CD4-positive, alpha-beta T cell treated with Interleukin-12 subunit alpha and Interleukin-12 subunit beta, for 1 hour (primary cell): ENCODE results near the gene ZNF106.
A peak's percentile ranks its signal among the peaks of the same experiment; 100 is the strongest.

Experiments
- DNase-seq: peaks from one replicate; pipeline ENCODE4 v3.0.0-alpha.2; 2020

ZNF106 gene

DNA sequence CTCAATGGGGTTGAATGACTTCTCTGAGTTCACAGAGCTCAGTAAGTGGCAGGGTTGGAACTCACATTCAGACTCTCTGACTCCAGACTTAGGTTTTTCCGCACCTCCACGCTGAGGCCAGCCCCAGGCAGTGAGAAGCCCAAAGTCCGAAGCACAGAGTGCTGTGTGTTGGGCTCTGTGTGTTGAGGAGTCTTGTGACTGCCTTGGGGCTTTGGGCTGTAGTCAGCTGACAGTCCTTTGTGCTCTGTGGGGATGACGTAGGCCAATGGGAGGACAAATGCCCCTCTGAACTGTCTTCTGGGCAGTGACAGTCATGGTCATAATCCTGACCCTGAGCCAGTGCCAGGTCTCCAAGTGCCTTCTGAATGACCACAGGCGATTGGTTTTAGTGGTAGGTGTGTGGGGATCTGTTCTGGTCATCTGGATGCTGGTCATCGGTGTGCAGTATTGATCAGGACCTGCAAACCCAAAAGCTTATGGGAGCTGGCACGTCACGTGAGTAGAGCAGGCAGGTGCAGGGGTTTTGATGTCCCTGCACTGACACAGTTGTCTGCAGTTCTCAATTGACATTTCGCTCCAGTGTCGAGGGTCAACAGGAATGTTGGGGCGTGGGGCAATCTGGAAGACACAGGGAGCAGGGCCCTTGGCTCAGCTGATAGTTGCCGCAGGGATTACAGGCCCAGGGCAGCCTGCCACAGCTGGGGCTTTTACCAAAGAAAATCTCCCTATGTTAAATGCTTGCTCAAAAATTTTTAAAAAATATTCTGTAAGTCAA is 86.3 kb downstream of the ZNF106 start:
- no peak for DNase-seq

DNA sequence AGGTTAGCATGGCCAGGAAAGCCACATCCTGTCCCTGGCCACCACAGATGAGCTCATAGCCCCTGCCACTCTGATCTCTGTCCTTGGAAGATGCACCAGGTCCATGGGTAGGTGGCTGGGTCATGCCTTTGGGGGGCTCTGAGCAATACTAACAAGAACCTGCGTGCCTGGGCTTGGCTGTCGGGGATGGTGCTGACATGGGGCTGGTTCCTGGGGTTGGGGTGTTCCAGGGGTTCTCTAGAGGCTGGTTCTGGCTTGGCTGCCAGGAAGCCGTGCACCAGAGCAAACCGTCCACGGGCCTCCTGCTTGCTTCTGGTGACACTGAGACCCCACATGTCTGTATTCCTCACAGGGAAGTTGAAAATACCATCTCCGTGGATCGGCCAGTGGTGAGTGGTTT is 87.6 kb downstream of the ZNF106 start:
- no peak for DNase-seq

- DNase-seq: no peak
Observed at GRCh38 chr15:42402455-42403205, 88.3 kb downstream of the ZNF106 start.

GRCh38 chr15:42401544-42402454 is 89.1 kb downstream of the ZNF106 start:
- peak; percentile 19 for DNase-seq

DNA sequence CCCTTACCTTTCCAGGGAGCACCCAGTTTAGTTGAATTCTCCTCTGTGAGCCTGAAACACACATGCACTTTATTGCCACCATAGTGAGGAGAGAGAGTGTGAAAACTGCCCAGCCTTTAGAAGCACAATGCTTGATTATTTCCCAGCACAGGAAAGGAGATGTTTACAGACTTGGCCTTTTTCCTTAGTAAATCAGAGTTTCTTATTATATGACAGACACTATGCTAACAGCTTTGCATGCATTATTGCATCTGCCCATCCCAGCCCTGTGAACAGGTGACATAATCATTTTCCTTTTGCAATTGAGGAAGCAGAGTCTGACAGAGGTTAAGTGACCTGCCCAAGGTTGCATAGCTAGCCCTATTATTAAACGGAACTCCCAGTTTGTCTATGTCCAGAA is 95.1 kb downstream of the ZNF106 start:
- no peak for DNase-seq

DNA sequence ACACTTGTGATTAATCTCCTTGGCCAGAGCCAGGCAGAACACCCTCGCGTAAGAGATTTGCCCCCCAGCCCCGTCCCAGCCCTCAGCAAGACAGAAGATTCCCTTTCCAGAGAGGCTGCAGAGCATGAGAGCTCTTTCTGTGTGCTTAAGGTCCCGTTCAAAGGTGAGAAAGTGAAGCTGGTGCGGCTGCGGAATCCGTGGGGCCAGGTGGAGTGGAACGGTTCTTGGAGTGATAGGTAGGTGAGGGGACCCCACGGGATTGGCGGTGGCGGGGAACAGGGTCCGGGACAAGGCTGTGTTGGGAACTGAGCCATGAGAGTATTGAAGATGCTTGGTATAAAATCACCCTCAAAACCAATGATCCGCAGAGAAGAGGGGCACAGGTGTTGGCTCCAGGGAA is 96.8 kb downstream of the ZNF106 start:
- DNase-seq: no peak

- no peak for DNase-seq
Observed at GRCh38 chr15:42392309-42393024, 98.5 kb downstream of the ZNF106 start.

- no peak for DNase-seq
Observed at GRCh38 chr15:42387603-42388002, 103.3 kb downstream of the ZNF106 start.

DNA sequence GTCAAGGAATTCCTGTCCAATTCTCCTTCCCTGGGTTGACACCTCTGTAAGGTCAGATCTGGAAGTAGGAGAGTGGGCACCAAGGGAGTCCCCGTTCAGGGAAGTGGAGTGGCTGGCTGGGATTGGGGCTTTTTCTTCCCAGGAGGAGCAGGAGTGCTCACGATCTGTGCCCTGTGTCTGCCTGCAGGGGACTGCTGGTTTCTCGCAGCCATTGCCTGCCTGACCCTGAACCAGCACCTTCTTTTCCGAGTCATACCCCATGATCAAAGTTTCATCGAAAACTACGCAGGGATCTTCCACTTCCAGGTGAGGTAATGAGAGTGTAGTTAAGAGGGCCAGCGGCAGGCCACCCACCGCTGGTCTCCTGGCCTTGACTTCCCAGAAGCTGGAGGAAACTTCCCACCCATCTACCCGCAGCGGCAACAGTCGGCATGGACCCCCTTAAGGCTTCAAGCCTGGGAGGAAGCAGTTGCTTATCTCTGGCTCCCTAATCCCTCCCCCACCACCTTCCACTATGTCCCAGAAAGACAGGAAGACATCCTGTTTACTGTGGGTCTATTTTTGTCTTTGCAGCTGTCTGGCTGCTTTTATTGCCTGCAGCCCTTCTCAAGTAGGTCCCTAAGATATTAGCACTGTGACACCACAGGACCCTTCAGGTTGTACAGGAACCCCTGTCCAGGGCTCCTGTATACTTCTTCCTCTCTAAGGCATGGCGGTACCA is 104.8 kb downstream of the ZNF106 start:
- DNase-seq: no peak

DNA sequence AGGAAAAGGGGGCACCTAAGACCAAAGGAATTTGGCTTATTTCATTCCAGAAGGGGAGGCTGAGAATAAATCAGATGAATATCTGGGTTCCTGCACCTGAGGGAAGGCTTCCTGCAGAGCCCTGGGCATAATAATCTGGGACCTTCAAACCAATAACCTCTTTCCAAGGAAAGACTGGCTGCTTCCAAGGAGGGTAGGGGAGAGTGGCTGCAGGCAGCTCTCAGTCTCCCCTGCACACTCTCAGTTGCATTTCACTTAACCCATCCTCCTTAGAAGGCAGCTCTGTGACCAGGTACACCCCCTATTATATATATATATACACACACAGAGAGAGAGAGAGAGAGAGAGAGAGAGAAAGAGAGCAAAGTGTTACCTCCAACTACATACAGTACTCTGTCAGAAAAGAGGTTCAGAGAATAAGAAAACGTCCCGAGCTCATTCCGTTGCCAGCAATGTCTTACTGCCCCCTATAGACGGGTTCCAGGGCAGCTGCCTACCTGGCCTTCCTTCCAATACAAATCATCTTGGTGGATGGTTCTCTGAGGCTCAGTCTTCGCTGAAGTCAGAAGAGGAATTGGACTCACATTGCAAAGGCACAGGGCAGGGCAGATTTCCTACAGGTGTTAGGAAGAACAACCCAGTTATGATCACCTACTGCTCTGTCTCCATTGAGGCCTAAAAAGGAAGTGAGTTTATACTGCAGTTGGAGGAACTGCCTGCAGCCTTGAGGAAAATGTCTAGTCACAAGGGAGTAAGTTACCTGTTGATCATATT is 105.5 kb downstream of the ZNF106 start:
- DNase-seq: no peak

DNA sequence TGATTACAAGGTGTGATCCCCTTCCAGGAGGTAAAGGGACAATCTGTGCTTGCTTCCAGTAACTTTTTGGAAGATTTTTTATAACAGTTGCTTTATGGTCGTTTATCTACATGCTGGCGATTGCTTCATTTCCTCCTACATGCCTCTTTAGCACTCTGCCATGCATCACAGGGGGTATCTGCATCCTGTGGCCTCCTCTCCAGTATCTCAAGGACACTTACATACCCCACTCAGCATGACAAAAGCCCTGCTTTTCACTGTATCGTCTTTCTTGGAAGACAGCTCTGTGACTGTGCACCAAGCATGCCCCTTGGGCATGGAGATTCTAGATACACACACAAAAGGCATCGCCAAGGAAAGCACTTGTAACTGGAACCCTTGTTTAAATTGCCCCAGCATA is 106.3 kb downstream of the ZNF106 start:
- no peak for DNase-seq

GRCh38 chr15:42378011-42378410 is 112.9 kb downstream of the ZNF106 start:
- no peak for DNase-seq

GRCh38 chr15:42375941-42376340 is 115.0 kb downstream of the ZNF106 start:
- DNase-seq: no peak

GRCh38 chr15:42375252-42375651 is 115.7 kb downstream of the ZNF106 start:
- DNase-seq: no peak

DNA sequence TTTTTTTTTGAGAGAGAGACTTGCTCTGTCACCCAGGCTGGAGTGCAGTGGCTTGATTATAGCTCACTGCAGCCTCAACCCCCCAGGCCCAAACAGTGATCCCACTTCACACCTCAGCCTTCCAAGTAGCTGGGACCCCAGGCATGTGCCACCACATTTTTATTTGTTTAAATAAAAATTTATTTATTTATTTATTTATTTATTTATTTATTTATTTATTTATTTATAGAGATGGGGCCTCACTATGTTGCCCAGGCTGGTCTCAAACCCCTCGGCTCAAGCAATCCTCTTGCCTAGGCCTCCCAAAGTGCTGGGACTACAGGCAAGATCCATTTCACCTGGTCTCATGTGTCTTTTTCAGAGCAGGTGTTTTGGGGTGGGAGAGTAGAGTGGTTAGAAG is 116.1 kb downstream of the ZNF106 start:
- DNase-seq: no peak

DNA sequence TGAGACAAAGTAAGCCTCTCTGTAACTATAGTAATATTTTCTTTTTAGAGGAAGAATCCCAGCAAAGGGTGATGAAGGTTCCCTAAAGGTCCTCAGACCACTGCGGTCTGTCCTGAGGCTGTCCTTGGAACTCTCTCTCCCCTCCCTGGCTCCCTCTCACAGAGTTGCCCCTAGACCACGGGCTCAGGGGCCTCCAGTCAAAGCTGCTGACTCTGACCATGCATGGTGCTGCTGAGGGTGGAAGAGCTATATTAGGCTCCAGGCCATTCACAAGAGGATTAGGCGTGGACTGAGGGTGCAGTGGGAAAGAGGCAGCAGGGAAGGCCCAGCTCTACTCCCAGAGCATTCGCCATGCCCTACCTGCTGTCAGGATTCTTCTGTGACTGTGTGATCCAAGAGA is 117.0 kb downstream of the ZNF106 start:
- no peak for DNase-seq

DNA sequence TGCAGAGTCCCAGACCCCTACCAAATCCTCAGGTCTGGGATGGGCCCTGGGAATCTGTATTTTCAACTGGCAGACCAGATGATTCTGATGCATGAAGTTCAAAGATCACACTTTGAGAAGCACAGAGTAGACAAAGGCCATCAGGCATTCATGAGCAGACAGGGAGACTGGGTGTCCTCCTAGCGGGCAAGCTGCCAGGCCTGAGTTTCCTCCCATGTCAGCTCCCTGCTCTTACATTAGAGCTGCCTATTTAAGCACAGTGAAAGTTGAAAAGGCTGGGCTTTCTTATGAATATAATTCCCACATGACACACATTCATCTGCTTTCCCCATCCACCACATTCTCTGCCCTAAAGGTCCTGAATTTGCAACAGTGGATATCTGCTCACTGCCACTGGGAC is 117.7 kb downstream of the ZNF106 start:
- no peak for DNase-seq

- DNase-seq: no peak
Observed at GRCh38 chr15:42371096-42371495, 119.8 kb downstream of the ZNF106 start.

DNA sequence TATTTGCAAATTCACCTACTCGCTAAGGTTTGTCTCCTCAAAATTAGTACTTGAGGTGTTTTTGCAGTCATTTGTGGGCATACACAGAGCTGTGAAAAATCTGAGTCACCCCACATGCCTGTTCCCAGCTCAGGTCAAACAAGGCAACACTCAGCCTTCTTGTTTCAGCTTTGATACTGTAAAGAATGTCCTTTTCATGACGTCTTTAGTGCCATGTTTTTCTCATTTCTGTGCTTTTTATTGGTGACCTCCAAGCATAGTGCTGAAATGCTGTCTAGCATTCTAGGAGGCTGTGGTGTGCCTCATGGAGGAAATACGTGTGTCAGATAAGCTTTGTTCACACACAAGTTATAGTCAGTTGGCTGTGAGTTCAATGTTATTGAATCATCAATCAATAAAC is 122.8 kb downstream of the ZNF106 start:
- DNase-seq: no peak

DNA sequence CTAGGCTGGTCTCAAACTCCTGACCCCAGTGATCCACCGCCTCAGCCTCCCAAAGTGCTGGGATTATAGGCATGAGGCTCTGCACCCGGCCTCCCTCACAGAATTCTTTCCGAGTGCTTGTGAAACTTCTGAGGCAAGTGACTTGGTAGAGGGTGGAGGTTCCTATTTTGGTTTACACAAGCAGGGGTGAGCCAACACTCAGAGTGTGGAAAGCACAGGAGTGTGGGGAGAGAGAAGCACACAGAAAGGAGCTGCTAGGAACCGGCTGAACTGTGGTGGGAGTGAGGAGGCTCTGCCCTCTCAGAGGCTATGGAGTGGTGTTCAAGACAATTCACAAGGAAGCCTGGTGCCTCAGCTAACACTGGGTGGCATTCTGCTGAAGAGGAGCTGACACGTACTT is 123.9 kb downstream of the ZNF106 start:
- peak; percentile 2 for DNase-seq

GRCh38 chr15:42365921-42366550 is 124.9 kb downstream of the ZNF106 start:
- DNase-seq: no peak
